Memory B cell (primary cell): Measurements from ENCODE around the gene TSC22D4.
A peak's percentile ranks its signal among the peaks of the same experiment; 100 is the strongest.
"Not testable (repeated sequence)": the region's sequence is repeated elsewhere in the genome, so short reads cannot be mapped to it uniquely, and the experiment has no call there.

Experiments used
- ATAC-seq: fragments of 150-1000 bp; cut with Tn5 transposase; 2 replicates; pipeline ENCODE4 v1.10.0; 2021; ENCODE audit warnings: low read depth, mild to moderate bottlenecking, moderate library complexity
- DNase-seq, 2 donors: peaks; one replicate each; pipeline ENCODE4 v3.0.0; 2022; ENCODE audit warnings: low spot score in 2 of 2
- H3K27ac Mint-ChIP-seq: one replicate; pipeline ENCODE4 v1.8.0; 2022; ENCODE audit warnings: mild to moderate bottlenecking, moderate library complexity, mixed read lengths
- H3K27me3 Mint-ChIP-seq: one replicate; pipeline ENCODE4 v1.8.0; 2022; ENCODE audit warnings: mixed read lengths
- H3K36me3 Mint-ChIP-seq: one replicate; pipeline ENCODE4 v1.8.0; 2022; ENCODE audit warnings: mild to moderate bottlenecking, mixed read lengths
- H3K4me1 Mint-ChIP-seq: one replicate; pipeline ENCODE4 v1.8.0; 2022; ENCODE audit warnings: mixed read lengths
- H3K4me3 Mint-ChIP-seq: one replicate; pipeline ENCODE4 v1.8.0; 2022; ENCODE audit warnings: mild to moderate bottlenecking, moderate library complexity, mixed read lengths
- H3K9me3 Mint-ChIP-seq: one replicate; pipeline ENCODE4 v1.8.0; 2022; ENCODE audit warnings: mixed read lengths

The TSC22D4 gene

DNA sequence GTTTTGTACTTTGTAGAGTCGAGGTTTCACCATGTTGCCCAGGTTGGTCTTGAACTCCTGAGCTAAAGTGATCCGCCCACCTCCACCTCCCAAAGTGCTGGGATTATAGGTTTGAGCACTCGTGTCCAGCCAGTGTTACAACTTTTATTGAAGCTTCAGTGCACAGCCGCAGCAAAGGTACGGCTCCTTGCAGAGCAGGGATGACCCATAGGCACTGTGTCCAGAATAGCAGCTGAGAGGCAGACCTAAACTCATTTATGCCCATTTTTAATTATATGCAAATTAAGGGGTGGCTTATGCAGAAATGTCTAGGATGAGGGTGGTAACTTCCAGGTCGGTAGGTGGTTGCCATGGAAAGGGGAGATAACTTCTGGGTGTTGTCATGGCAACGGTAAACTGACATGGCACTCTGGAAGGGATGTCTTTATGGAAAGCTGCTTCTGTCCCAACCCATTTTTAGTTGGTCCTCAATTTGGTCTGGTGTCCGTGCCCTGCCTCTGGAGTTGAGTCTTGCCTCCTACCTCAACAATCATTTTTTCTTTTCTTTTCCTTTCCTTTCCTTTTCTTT is 27.4 kb upstream of the TSC22D4 start:
- Mint-ChIP-seq H3K36me3 (no peaks in the 10 kb centered on the region), H3K9me3 (no peaks in the 10 kb centered on the region), H3K4me1 (peaks cover 2% of the 10 kb centered on the region), H3K27ac (no peak overlapping the region), H3K27me3 (peaks cover 7% of the 10 kb centered on the region), H3K4me3 (no peak overlapping the region)
- no peak for DNase-seq
- ATAC-seq: no peak

- Mint-ChIP-seq H3K36me3 (no peaks in the 10 kb centered on the region), H3K4me3 (no peak overlapping the region), H3K4me1 (peaks cover 2% of the 10 kb centered on the region), H3K27ac (no peak overlapping the region), H3K9me3 (no peaks in the 10 kb centered on the region), H3K27me3 (peaks cover 7% of the 10 kb centered on the region)
- DNase-seq: no peak
- no peak for ATAC-seq
Observed at GRCh38 chr7:100504887-100505611, 26.0 kb upstream of the TSC22D4 start.

DNA sequence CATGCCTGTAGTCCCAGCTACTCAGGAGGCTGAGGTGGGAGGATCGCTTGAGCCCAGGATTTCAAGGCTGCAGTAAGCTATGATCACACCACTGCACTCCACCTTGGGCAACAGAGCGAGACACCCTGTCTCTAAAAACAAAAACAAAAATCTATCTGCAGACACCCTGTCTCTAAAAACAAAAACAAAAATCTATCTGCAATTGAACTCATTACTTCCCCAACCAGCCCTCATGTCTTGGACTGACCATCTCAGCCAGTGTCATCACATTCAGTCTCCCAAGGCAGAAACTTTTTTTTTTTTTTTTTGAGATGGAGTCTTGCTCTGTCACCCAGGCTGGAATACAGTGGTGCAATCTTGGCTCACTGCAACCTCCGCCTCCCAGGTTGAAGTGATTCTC is 25.0 kb upstream of the TSC22D4 start:
- H3K4me3 Mint-ChIP-seq, H3K27me3 Mint-ChIP-seq, H3K4me1 Mint-ChIP-seq, H3K27ac Mint-ChIP-seq, ATAC-seq, H3K9me3 Mint-ChIP-seq, DNase-seq, H3K36me3 Mint-ChIP-seq: not testable (repeated sequence)

- not testable (repeated sequence) for H3K4me3 Mint-ChIP-seq, ATAC-seq, H3K27ac Mint-ChIP-seq, H3K27me3 Mint-ChIP-seq, H3K9me3 Mint-ChIP-seq, H3K36me3 Mint-ChIP-seq, DNase-seq, H3K4me1 Mint-ChIP-seq
Observed at GRCh38 chr7:100500743-100501142, 21.7 kb upstream of the TSC22D4 start.

DNA sequence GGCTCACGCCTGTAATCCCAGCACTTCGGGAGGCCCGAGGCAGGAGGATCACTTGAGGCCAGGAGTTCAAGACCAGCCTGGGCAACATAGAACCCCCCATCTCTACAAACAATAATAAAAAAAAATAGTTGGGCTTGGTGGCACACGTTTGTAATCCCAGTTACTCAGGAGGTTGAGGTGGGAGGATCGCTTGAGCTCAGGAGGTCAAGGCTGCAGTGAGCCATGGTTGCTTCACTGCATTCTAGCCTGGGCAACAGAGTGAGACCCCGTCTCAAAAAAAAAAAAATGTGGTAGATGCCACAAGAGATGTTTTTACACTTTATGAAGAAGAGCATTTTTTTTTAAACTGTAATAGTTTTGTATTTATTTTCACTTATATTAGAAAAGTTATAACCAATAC is 17.5 kb upstream of the TSC22D4 start:
- Mint-ChIP-seq H3K4me1 (peaks cover 6% of the 10 kb centered on the region), H3K9me3 (no peaks in the 10 kb centered on the region), H3K27ac (no peak overlapping the region), H3K27me3 (peaks cover 3% of the 10 kb centered on the region), H3K4me3 (no peak overlapping the region), H3K36me3 (no peaks in the 10 kb centered on the region)
- DNase-seq (no peak), ATAC-seq (no peak)

GRCh38 chr7:100493476-100494264 is 14.7 kb upstream of the TSC22D4 start:
- peak; percentile 82 for ATAC-seq
- DNase-seq: no peak
- no peaks in the 10 kb centered on the region for H3K9me3 Mint-ChIP-seq
- no peak overlapping the region for H3K27ac Mint-ChIP-seq
- H3K4me1 Mint-ChIP-seq: peaks cover 10% of the 10 kb centered on the region
- H3K36me3 Mint-ChIP-seq: no peaks in the 10 kb centered on the region
- H3K4me3 Mint-ChIP-seq: peak overlapping the region; percentile 69
- peaks cover 10% of the 10 kb centered on the region for H3K27me3 Mint-ChIP-seq

DNA sequence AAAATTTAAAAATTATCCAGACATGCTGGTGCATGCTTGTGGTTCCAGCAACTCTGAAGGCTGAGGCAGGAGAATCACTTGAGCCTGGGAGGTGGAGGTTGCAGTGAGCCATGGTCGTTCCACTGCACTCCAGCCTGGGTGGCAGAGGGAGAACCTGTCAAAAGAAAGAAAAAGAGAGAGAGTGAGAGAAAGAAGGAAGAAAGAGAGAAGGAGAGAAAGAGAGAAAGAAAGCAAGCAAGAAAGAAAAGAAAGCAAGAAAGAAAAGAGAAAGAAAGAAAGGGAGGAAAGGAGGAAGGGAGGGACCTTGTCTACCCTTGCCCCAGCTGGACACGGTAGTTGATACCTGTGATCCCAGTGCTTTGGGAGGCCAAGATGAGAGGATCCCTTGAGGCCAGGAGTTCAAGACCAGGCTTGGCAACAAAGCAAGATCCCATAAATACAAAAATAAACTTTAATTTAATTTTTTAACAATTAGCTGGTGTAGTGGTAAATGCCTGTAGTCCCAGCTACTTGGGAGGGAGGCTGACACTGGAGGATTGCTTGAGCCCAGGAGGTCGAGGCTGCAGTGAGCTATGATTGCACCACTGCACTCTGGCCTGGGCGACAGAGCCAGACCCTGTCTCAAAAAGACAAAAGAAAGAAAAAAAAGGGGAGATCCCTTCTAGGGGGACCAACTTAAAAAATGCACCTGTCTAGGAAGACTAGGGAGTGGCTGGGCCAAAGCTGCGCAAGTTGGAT is 13.9 kb upstream of the TSC22D4 start:
- no peak for DNase-seq
- ATAC-seq: peak; percentile 4
- no peaks in the 10 kb centered on the region for H3K36me3 Mint-ChIP-seq
- no peaks in the 10 kb centered on the region for H3K9me3 Mint-ChIP-seq
- H3K27ac Mint-ChIP-seq: no peak overlapping the region
- H3K4me3 Mint-ChIP-seq: peak overlapping the region; percentile 69
- H3K27me3 Mint-ChIP-seq: peaks cover 10% of the 10 kb centered on the region
- H3K4me1 Mint-ChIP-seq: peaks cover 10% of the 10 kb centered on the region

DNA sequence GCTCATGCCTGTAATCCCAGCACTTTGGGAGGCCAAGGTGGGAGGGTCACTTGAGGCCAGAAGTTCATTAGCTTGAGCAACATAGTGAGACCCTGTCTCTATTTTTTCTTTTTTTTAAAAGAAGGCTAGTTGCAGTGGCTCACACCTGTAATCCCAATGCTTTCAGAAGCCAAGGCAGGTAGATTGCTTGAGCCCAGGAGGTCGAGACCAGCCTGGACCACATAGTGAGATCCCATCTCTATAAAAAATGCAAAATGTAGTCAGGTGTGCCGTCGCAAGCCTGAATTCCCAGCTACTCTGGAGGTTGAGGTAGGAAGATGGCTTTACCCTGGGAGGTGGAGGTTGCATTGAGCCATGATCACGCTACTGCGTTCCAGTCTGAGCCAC is 12.2 kb upstream of the TSC22D4 start:
- DNase-seq (no peak), ATAC-seq (no peak)
- no peaks in the 10 kb centered on the region for H3K9me3 Mint-ChIP-seq
- H3K27me3 Mint-ChIP-seq: peaks cover 10% of the 10 kb centered on the region
- H3K4me3 Mint-ChIP-seq: no peak overlapping the region
- no peaks in the 10 kb centered on the region for H3K36me3 Mint-ChIP-seq
- peaks cover 10% of the 10 kb centered on the region for H3K4me1 Mint-ChIP-seq
- no peak overlapping the region for H3K27ac Mint-ChIP-seq

- Mint-ChIP-seq H3K4me1 (peaks cover 10% of the 10 kb centered on the region), H3K9me3 (no peaks in the 10 kb centered on the region), H3K4me3 (no peak overlapping the region), H3K36me3 (no peaks in the 10 kb centered on the region), H3K27ac (no peak overlapping the region), H3K27me3 (peaks cover 13% of the 10 kb centered on the region)
- ATAC-seq (peak; percentile 15), DNase-seq (no peak)
Observed at GRCh38 chr7:100490483-100491191, 11.6 kb upstream of the TSC22D4 start.

- no peak for DNase-seq
- Mint-ChIP-seq H3K4me1 (peaks cover 10% of the 10 kb centered on the region), H3K27me3 (peaks cover 13% of the 10 kb centered on the region), H3K27ac (no peak overlapping the region), H3K9me3 (no peaks in the 10 kb centered on the region), H3K4me3 (no peak overlapping the region), H3K36me3 (no peaks in the 10 kb centered on the region)
- ATAC-seq: peak; percentile 54
Observed at GRCh38 chr7:100489824-100490223, 10.8 kb upstream of the TSC22D4 start.

- no peak overlapping the region for H3K4me3 Mint-ChIP-seq
- H3K4me1 Mint-ChIP-seq: peaks cover 10% of the 10 kb centered on the region
- ATAC-seq (no peak), DNase-seq (no peak)
- H3K27me3 Mint-ChIP-seq: peaks cover 13% of the 10 kb centered on the region
- peak overlapping the region; percentile 32 for H3K27ac Mint-ChIP-seq
- no peaks in the 10 kb centered on the region for H3K9me3 Mint-ChIP-seq
- H3K36me3 Mint-ChIP-seq: no peaks in the 10 kb centered on the region
Observed at GRCh38 chr7:100489121-100489520, 10.1 kb upstream of the TSC22D4 start.

GRCh38 chr7:100488333-100489095 is 9.5 kb upstream of the TSC22D4 start:
- no peak overlapping the region for H3K4me3 Mint-ChIP-seq
- peaks cover 13% of the 10 kb centered on the region for H3K27me3 Mint-ChIP-seq
- H3K36me3 Mint-ChIP-seq: no peaks in the 10 kb centered on the region
- ATAC-seq (no peak), DNase-seq (no peak)
- H3K4me1 Mint-ChIP-seq: peaks cover 12% of the 10 kb centered on the region
- H3K9me3 Mint-ChIP-seq: no peaks in the 10 kb centered on the region
- no peak overlapping the region for H3K27ac Mint-ChIP-seq
